Gastrocnemius medialis (tissue), 4 donors: ENCODE results near the gene SEPTIN10. TPM values are rescaled to one million over a fixed set of nuclear protein-coding genes. Genes with fewer than 3 reads are reported as not detected.
"Not testable (repeated sequence)": the region's sequence is repeated elsewhere in the genome, so short reads cannot be mapped to it uniquely, and the experiment has no call there.

Experiments used
- ATAC-seq, 2 donors: fragments of 150-250 bp; one replicate each; pipeline ENCODE4 v1.9.1; 2016
- DNase-seq, 2 donors: peaks; one replicate each; pipeline ENCODE4 v3.0.0-alpha.2; 2019
- H3K27ac ChIP-seq, 4 donors: fragments of 200-600 bp; sonication (generic); 1 replicate in 1 of 4; 2 replicates in 3 of 4; pipeline ENCODE4 v1.5.1; 2016 to 2018; ENCODE audit warnings: mild to moderate bottlenecking in 2 of 4, moderate library complexity in 1 of 4
- H3K27me3 ChIP-seq, 3 donors: fragments of 200-600 bp; sonication (generic) in 2 of 3; 1 replicate in 1 of 3; 2 replicates in 2 of 3; pipeline versions ENCODE4 v1.5.1 to v1.6.0; 2016 to 2019; ENCODE audit warnings: mild to moderate bottlenecking in 1 of 3, moderate library complexity in 1 of 3
- H3K36me3 ChIP-seq, 2 donors: fragments of 200-600 bp; sonication (generic) in 1 of 2; one replicate each; pipeline ENCODE4 v1.5.1; 2017 to 2018
- H3K4me1 ChIP-seq, 2 donors: fragments of 200-600 bp; sonication (generic) in 1 of 2; one replicate each; pipeline ENCODE4 v1.5.1; 2016 to 2017; ENCODE audit warnings: mild to moderate bottlenecking in 2 of 2
- H3K4me3 ChIP-seq, 4 donors: fragments of 200-600 bp; sonication (generic) in 3 of 4; 1 replicate in 1 of 4; 2 replicates in 3 of 4; pipeline ENCODE4 v1.5.1; 2016 to 2019; ENCODE audit warnings: mild to moderate bottlenecking in 2 of 4
- H3K9me3 ChIP-seq, 3 donors: fragments of 200-600 bp; sonication (generic) in 2 of 3; 1 replicate in 1 of 3; 2 replicates in 2 of 3; pipeline ENCODE4 v1.5.1; 2016 to 2019
- CTCF ChIP-seq, 5 experiments: fragments of 450-650 bp in 3 of 5; fragments of 200-600 bp in 2 of 5; sonication (generic) in 2 of 5; IDR thresholded peaks in 4 of 5; conservative IDR thresholded peaks in 1 of 5; 1 replicate in 4 of 5; 2 replicates in 1 of 5; pipeline ENCODE4 v1.5.1; 2016 to 2019; ENCODE audit warnings: antibody characterized with exemption in 5 of 5, mild to moderate bottlenecking in 3 of 5, moderate library complexity in 3 of 5
- POLR2A ChIP-seq, 2 donors: fragments of 450-650 bp; IDR thresholded peaks; one replicate each; pipeline ENCODE4 v1.6.1; 2017; ENCODE audit warnings: antibody characterized with exemption in 2 of 2, mild to moderate bottlenecking in 2 of 2, moderate library complexity in 2 of 2
- in situ Hi-C, 4 donors: fragments of 200-750 bp; cut with MboI; loops; one replicate each; pipeline versions ENCODE4 v1.15.0 to v1.8.0; 2017; ENCODE audit warnings: low sequenced_read_pairs in 4 of 4
- intact Hi-C: fragments of 100-400 bp; cut with DNase I; formaldehyde crosslinking; loops from one replicate; pipeline ENCODE4 v1.15.1; 2023; ENCODE audit warnings: low total_unique reads
- total RNA-seq, 4 donors: library from RNA; depleted of rRNA; stranded (reverse); fragments of >200 nt; gene quantifications; one replicate each; pipeline versions ENCODE4 v1.1.0 to v1.2.3, GENCODE V29; 2016

The SEPTIN10 gene
- total RNA-seq, 4 donors from 2014 or later: 22.3 to 39.4 (median 29.6) TPM

DNA sequence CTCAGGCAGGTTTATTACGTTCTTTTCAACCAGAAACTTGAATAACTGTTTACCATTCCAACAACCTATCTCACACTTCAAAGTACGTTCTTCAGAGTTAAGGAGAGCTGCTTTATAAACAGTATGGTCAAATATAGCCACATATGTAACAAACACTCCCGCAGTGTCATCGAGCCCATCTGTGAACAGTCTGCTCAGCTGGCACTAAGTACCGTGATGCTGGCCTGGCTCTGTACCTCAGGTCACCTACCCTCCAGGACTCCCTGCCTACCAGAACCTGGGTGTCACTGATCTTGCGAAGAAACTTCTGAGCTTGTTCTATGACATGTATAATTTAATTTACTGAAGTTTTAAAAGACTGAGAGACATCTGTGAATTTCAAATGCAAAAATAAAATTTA, 71.4 kb downstream of the SEPTIN10 start:
- H3K27me3 ChIP-seq: peaks cover 0 to 3% (median 0%) of the 10 kb centered on the region in 3 donors
- in situ Hi-C loops (loop anchor here in 1 of 4 donors (10.0 kb wide), 1 partner anchor 172 kb away; no protein-coding TSS in a partner anchor), intact Hi-C loops (no loop called here)
- no peak overlapping the region for H3K4me3 ChIP-seq
- no peaks in the 10 kb centered on the region for H3K9me3 ChIP-seq
- H3K4me1 ChIP-seq: no peaks in the 10 kb centered on the region
- no peak for DNase-seq
- H3K27ac ChIP-seq: no peak overlapping the region
- TF ChIP-seq POLR2A (IDR thresholded peaks at IDR 0.05) (no peak), CTCF (IDR thresholded peaks at IDR 0.05 in 4 of 5, conservative IDR thresholded peaks at IDR 0.05 in 1 of 5) (no peak)
- no peaks in the 10 kb centered on the region for H3K36me3 ChIP-seq
- no peak for ATAC-seq

DNA sequence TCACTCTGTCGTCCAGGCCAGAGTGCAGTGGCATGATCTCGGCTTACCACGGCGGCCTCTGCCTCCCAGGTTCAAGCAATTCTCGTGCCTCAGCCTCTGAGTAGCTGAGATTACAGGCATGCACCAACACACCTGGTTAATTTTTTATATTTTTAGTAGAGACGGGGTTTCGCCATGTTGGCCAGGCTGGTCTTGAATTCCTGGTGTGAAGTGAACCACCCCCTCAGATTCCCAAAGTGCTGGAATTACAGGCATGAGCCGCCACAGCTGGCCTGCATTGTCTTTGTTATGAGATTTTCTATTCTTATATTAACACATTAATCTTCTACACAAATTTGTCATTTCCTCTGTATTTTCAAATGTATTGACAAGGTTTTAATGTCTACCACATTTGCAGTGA, 75.2 kb downstream of the SEPTIN10 start:
- Histone ChIP-seq H3K4me1 (no peaks in the 10 kb centered on the region), H3K27me3 (peaks cover 0 to 3% (median 0%) of the 10 kb centered on the region in 3 donors), H3K4me3 (no peak overlapping the region), H3K9me3 (no peaks in the 10 kb centered on the region), H3K36me3 (no peaks in the 10 kb centered on the region), H3K27ac (no peak overlapping the region)
- no peak for ATAC-seq
- intact Hi-C loops: no loop called here
- DNase-seq: no peak
- in situ Hi-C loops: no loop called here
- TF ChIP-seq CTCF (IDR thresholded peaks at IDR 0.05 in 4 of 5, conservative IDR thresholded peaks at IDR 0.05 in 1 of 5) (no peak), POLR2A (IDR thresholded peaks at IDR 0.05) (no peak)

DNA sequence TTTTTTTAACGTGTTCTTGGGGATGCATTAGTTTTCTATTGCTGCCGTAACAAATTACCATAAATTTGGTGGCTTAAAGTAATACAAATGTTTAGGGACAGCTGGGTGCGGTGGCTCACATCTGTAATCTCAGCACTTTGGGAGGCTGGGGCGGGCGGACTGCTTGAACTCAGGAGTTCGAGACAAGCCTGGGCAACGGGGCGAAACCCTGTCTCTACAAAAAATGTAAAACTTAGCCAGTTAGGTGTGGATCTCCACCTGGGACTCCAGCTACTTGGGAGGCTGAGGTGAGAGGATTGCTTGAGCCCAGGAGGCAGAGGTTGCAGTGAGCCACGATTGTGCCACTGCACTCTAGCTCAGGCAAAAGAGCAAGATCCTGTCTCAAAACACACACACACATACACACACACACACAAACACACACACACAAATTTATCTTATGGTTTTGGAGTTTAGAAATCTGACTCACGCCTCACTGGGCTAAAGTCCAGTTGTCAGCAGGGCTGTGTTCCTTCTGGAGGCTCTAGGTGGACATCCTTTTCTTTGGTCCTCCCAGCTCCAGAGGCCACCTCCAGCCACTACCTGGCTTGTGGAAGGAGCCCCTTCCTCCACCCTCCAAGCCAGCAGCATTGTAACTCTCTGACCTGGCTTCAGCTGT, 76.1 kb downstream of the SEPTIN10 start:
- H3K27me3 ChIP-seq: peaks cover 0 to 3% (median 0%) of the 10 kb centered on the region in 3 donors
- H3K4me1 ChIP-seq: no peaks in the 10 kb centered on the region
- in situ Hi-C loops: no loop called here
- no peak for ATAC-seq
- no peak for DNase-seq
- no peaks in the 10 kb centered on the region for H3K36me3 ChIP-seq
- TF ChIP-seq CTCF (IDR thresholded peaks at IDR 0.05 in 4 of 5, conservative IDR thresholded peaks at IDR 0.05 in 1 of 5) (no peak), POLR2A (IDR thresholded peaks at IDR 0.05) (no peak)
- H3K27ac ChIP-seq: no peak overlapping the region
- no peak overlapping the region for H3K4me3 ChIP-seq
- H3K9me3 ChIP-seq: no peaks in the 10 kb centered on the region
- intact Hi-C loops: no loop called here

GRCh38 chr2:109536556-109536955, 77.2 kb downstream of the SEPTIN10 start:
- DNase-seq, H3K27me3 ChIP-seq, H3K4me3 ChIP-seq, ATAC-seq, H3K36me3 ChIP-seq, in situ Hi-C loops, H3K4me1 ChIP-seq, H3K9me3 ChIP-seq, H3K27ac ChIP-seq, intact Hi-C loops: not testable (repeated sequence)

GRCh38 chr2:109535217-109535946, 78.4 kb downstream of the SEPTIN10 start:
- ATAC-seq: no peak
- in situ Hi-C loops (no loop called here), intact Hi-C loops (no loop called here)
- TF ChIP-seq CTCF (IDR thresholded peaks at IDR 0.05 in 4 of 5, conservative IDR thresholded peaks at IDR 0.05 in 1 of 5) (no peak), POLR2A (IDR thresholded peaks at IDR 0.05) (no peak)
- no peaks in the 10 kb centered on the region for H3K4me1 ChIP-seq
- peaks cover 0 to 3% (median 0%) of the 10 kb centered on the region in 3 donors for H3K27me3 ChIP-seq
- DNase-seq: no peak
- H3K9me3 ChIP-seq: no peaks in the 10 kb centered on the region
- no peak overlapping the region for H3K4me3 ChIP-seq
- no peak overlapping the region for H3K27ac ChIP-seq
- no peaks in the 10 kb centered on the region for H3K36me3 ChIP-seq
